Activated CD4-positive, alpha-beta T cell treated with anti-CD3 and anti-CD28 coated beads for 1 hour (primary cell): ENCODE measurements around the gene OR6B2.

Experiments used
- DNase-seq: peaks from one replicate; pipeline ENCODE4 v3.0.0-alpha.2; 2020

OR6B2 gene

DNA sequence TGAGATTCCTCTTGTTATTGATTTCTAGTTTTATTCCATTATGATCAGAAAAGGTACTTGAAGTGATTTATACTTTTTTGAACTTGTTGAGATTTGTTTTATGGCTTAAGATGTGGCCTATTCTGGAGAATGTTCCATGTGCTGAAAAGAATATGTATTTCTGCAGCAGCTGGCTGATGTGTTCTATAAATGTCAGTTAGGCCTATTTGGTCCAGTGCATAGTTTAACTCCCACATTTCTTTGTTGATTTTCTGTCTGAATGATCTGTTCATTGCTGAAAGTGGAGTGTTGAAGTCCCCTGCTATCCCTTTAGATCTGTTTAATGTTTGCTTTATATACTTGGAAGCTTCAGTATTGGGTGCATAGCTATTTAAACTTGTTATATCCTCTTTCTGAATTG is 7.1 kb upstream of the OR6B2 start:
- DNase-seq, result no peak

DNA sequence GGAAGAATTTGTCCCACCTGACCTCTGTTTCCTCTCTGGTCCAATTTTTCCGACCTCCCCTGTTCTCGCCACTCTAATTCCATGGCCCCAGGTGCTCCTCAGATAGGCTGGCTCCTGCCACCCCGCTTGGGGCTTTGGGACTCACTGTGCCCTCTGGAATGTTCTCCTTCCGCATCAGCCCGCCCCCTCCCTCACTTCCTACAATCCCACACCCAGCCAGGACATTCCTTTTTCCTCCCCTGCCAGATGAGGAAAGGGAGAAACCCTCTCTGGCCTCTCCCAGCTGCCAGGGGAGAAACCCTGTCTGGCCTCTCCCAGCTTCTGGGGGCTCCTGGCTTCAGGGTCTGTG is 3.1 kb upstream of the OR6B2 start:
- no peak for DNase-seq

DNA sequence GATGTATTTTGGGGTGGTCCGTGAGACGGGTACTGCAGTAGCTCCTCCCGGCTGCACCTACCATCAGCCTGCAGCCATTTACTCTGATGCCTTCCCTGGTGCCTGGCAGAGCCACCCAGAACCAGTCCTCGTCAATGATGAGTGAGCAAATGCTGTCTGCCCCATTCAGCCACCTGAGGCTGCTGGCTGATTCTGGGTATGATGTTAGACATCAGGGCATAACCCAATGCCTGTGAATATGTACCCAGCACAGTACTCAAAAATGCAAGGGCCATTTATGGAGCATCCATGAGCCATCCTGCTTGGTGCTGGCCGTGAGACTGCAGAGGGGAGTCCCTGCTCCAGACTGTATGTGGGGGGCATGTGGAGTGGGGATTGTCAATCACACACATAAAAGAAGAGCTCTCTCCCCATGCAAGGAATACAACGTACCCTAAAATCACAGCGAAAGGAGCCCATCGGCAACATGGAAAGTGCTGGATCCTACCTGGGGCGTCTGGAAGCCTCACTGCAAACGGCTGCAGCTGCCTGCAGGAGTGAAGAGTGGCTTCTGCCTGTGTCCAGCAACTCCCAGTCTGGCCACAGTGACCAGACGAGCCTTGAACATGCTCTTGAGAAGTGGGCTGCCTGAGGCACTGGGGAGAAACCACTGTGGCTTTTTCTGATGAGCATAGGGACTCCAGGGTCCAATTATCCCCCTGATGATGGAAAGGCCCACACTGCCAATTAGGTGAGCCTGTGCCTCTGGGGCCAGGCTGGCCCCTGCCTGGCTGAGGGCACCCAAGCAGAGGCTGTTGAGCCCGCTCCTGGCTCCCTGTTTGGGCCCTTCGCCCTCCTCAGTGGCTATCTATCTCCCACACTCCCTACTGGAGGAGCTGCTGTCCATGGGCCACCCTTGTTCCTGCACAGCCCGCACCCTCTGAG is 2.4 kb upstream of the OR6B2 start:
- DNase-seq, result no peak

DNA sequence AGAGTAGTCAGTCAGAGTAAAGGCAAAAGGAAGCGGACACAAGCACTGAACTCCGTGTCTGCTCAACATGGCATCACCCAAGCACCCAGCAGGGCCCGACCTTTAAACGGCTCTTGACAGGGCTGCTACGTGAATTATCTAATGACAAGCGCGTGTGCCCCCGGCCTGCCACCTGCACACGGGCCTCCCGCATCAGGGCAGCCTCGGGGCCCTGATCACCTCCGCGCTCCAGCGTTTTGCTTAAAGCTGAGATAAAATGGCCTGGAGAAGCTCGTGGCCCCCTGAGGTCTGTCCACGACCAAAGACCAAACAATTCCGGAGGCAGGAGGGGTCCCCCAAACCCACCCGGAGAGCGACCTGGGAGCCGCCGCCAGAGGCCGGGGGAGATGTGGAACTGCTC is 5.5 kb downstream of the OR6B2 start:
- peak; percentile 16 for DNase-seq

DNA sequence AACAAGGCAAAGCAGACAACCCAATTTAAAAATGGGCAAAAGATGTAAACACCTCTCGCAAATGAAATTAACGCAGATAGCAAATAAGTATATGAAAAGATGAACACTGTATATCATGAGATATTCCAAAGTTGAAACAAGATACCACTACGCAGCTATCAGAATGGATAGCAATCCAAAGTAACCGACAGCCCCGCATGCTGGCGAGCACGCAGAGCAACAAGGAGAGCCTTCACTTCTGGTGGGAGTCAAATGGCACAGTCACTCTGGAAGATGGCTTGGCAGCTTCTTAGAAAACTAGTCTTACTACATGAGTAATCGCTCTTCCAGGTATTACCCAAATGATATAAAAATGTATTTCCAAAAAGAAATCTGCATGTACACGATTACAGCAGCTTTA is 6.4 kb downstream of the OR6B2 start:
- DNase-seq, result no peak

DNA sequence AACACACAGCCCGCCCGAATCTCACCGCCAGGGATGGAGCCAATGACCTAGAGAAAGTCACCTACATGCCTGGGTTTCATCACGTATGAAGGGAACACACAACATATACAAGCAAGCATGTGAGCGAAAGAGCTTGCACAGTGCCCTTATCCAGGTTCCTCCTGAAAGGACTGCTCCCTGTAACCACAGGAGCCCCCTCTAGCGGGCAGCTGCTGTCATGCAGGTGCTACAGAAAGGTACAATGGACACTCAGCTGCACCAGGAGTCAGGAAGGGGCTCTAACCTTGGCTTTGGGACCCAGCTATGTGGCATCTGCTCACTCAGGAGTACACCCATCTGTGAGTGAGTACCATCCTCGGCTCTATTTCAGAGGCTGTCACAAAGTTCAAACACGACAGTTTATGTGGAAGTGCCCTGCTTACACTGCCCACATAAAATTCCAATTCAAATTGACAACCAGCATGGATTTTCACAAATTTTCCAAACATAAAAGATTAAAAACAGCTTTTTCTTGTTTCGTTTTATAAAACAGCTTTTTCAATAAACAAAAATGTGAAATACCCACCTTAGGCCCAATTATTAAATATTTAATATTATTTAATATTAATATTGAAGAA is 8.6 kb downstream of the OR6B2 start:
- DNase-seq, result peak; percentile 43

DNA sequence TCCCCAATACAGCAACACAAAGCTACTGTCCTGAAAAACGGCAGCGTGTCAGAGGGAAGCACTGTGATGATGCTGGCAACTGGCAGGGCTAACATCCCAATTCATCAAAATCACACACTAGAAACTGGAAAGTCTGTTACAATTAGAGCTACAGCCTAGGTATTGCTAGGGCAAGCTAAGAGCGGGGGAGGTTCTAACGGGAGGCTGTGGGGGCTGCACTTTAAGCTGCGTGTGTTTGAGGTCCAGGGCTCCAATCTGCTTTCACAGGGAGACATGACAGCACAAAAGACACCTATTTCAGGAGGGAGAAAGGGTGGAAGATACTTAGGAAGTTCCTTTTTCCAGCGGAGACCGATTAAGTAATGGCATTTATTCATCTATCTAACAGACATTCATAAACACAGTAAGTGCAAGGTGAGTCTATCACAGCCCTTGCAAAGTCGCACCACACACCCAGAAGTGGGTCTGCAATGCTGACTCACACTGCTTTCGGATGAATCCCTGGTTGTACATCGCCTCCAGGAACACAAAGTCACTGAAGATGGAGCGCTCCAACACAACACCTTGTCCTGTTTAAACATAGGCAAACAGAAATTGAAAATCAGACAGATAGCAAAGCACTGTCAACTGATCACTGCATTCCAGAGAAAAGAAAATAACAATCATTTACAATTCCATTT is 12.0 kb downstream of the OR6B2 start:
- no peak for DNase-seq

DNA sequence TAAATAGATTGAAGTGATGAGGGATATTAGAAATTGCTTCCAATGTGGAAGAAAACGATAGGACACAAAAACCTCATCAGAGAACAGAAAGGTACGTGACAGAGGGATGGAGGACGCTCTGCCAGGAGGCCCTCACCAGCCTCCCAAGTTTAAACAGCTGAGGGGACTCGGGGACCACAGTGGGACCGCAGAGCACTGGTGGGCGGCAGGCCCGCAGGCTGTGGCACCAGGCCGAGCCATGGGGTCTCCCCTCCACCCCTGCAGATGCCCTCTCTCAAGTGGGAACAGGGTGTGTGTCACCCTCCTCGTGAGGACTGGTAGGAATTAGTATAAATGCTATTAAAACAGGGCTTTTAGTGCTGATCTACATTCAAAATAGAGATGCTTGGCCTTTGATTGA is 15.9 kb downstream of the OR6B2 start:
- no peak for DNase-seq

DNA sequence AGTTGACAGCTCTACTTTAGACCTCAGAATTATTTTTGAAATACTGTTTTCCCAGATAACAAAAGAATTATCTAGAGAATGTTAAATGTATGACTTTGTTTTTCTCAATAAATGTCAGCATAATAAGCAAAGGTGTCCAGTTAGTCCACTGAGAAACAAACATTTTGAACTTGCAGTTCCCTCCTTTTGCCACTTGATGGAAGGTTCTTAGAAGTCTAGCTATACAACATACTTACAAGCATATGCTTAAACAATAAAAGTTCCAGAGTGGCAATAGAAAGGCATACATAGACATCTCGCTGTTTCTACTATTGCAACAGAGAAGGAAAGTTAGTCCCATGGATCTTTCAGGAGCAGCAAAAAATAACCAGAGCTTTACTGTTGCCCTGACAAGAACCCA is 16.9 kb downstream of the OR6B2 start:
- DNase-seq, result no peak

DNA sequence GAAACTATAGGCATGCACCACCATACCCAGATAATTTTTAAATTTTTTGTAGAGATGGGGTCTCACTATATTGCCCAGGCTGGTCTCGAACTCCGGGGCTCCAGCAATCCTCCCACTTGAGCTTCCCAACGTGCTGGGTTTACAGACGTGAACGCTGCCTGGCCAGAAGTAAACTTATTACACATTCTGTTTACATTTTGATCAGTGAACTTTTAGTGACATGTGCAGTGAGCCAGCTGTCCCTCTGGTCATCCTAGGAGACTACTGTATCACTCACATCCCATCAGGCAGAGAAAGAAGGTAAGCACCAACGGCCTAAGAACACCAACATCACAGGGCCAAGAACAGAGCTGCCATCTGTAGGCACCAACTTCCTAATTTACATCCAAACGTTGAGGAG is 27.2 kb downstream of the OR6B2 start:
- no peak for DNase-seq

DNA sequence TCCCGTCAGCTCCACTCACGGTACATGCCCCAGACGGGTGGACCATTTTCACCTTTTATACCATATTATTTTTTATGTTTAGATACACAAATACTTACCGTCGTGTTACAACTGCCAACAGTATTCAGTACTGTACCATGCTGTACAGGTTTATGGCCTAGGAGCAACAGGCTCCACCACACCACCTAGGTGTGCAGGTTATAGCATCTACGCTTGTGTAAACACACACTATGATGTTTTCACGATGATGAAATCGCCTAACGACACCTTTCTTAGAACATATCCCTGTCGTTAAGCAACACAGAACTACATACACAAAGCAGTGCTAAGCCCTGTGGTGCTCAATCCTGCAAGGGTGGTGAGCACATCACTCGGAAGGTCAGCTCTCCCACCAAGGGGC is 29.6 kb downstream of the OR6B2 start:
- DNase-seq, result no peak

DNA sequence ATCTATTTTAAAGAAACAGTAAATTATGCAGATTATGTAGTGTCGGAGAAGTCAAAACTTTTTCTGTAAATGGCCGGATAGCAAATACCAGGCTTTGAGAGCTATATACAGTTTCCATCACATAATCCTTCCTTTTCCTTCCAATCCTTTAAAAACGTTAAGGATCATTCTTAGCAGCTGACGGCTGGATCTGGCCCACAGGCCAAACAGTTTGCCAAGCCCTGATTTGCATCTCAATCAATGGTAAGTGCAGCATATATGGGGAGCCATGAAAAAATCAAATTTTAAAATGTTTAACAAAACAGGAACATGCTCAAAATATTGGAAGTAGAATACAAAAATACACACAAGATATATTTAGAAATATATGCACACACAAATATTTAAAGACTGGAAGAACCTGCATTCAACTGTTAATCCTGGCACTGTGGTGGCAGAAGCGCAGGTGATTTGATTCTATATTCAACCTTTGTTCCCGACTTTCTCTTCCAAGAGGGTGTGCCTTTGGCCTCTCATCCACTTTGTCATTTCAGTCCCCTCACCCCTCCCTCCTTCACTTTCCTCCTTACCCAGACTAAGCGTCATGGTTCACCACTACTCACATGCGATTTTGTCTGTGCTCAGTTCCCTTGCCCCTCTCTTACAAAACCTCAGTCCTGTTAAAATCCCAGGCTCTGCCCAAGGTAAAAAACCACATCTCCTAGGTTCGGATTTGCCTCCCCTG is 32.4 kb downstream of the OR6B2 start:
- no peak for DNase-seq

DNA sequence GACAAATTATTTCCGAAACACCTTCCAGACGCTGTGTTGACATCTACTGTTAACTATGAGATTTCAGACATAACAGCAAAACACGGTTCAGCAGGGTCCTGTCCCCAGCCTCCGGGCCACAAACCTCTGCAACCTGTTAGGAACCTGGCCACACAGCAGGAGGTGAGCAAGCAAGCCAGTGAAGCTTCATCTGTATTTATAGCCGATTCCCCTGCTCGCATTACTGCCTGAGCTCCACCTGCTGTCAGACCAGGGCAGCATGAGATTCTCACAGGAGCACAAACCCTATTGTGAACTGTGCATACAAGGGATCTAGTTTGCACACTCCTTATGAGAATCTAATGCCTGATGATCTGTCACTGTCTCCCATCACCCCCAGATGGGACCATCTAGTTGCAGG is 36.1 kb downstream of the OR6B2 start:
- no peak for DNase-seq

DNA sequence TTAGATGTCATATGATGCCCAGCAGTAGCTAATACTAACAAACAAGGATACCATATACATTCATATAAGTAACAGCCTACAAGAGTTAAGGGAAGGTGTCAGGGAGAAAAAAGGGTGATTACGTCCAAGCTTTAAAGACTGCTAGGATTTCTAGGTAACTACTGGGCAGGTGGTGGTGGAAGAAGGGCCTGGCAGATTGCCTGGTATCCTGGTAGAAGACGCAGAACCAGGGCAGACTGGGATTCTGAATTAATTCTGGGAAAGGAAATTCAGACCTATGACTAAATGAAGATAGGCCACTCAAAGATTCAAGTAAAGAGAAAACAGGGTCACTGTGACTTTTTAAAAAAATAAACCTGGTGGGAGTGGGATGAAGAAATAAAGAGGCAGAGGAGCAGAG is 36.9 kb downstream of the OR6B2 start:
- no peak for DNase-seq

DNA sequence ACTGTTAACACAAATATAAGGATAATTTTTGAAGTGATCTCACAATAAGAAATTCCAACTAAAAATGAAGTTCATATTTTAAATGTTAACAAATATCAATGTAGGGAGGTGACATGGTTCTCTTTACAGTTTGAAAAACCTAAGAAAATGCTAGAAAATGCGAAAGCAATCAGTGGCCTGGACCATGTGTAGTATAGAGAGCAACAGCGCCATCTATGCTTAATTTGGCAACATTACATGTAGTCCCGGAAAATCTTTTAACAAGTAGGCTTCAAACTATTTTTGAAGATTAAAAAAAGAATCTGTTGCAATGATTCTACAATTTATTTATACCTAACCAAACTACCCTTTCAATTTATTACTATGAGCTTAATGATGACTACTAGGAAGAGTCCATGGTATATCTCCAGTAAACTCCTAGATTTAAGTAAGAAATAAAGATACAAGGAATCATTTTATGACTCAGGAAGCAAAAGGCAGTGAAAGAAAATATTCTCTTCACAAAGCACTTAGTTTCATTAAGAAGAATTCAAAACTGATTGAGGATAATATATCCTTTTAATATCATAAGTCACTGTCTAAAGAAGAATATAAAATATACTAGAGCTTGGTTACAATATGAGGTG is 38.4 kb downstream of the OR6B2 start:
- no peak for DNase-seq

DNA sequence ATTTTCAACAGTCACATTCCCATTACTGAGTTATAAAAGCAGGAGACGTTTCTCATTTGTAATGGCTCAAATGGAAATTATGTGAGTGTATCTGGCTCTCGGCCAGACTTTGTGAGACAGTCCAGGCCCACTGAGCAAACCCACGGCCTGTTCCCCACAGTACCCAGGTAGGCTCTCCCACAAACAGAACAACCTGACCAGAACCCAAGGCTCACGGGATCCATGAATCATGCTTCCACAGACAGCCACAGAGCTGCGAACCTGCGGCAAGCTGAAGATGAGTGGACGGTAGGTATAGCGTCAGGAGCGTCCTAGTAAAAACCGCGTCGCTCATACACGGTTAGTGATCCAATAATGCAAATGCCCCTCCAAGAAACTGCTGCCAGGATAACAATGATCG is 39.3 kb downstream of the OR6B2 start:
- DNase-seq, result no peak

DNA sequence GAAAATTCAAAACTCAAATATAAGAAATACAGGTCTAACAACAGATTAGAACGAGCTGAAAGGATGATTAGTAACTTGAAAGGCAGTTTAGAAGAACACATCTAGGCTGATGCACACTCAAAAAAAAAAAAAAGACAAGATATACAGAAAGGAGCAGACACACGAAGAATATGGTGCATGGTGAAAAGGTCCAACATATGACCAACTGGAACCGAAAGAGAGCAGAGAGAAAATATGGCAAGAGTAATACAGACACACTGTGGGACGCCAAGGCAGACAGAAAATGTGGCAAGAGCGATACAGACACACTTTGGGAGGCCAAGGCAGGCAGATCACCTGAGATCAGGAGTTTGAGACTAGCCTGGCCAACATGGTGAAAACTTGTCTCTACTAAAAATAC is 44.9 kb downstream of the OR6B2 start:
- no peak for DNase-seq

DNA sequence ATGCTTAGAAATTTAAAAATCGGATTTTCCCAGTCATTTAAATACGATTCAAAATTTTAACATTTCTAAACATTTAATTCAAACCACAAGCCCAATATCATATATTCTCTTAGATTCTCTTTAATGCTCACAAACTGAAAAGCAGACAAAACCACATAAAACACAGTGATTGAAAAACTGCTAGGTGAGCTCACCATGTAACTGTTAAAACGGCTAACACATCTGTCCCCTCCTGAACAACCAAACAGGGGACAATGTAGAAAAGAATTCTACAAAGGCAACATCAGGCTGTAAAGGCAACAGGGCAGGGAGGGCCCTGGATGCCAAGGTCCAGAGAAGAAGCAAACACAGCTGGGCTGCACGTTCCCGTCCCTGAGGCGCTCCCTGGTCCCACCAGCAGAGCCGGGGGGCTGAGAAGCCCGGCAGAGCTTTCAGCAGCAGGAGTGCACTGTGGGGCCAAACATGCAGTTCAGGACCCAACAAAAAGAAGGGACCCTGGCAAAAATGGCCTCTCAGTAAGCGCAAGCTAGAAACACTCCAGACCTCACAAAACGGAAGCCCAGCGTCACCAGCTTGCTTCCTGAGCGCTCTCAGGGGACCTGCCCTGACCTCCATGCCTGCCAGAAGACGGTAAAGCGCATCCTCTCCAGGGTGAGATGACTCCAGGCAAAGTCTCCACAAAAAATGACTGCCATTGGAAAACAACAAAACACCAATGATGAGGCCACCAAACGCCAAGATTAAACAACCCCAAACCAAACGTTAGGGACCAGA is 45.6 kb downstream of the OR6B2 start:
- no peak for DNase-seq

DNA sequence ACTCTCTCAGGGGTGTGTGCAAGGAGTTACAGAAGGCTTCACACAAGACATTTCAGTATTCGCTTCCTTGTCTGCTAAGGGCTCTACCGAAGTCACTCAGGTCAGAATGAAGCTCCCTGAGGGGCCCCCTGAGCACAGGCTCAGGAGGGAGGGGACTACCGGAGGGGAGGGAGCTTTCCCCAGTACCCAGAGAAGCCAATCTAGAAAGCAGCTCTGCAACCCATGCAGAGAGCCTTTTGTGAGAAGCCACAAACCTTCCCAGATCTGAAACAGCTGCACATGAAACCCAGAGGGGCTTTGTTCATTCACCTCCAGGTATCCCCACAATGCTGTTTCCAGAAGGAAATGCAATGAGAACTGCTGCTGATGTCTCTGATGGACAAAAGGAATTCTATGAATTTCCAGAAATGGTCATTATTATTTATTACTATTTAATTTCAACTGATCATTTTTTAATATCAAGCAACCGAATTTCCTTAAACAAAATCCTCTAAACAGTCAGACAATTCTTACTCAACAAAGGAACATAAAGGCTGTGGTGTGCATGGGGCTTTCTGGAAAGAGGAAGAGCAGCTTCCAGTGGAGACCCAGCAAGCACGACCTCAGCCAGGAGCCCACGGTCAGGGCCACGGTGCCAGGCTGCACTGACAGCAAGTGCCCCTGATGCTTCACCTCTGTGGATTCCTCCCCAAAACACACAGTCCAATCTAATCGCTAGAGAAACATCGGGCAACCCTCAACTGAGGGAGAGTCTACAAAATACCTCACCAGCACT is 47.0 kb downstream of the OR6B2 start:
- no peak for DNase-seq
